NT2/D1 (cell line): ENCODE measurements around the gene PPP2R3A.

ENCODE experiments used
- SUZ12 ChIP-seq: IDR thresholded peaks from 2 replicates; pipeline ENCODE4 v1.6.1; 2011; ENCODE audit not compliant: insufficient read length, insufficient read depth; ENCODE audit errors: extremely low read depth
- YY1 ChIP-seq: IDR thresholded peaks from 2 replicates; pipeline ENCODE4 v1.6.1; 2011; ENCODE audit not compliant: insufficient read length, insufficient read depth
- ZNF274 ChIP-seq: IDR thresholded peaks from 2 replicates; pipeline ENCODE4 v1.6.1; 2011; ENCODE audit warnings: mild to moderate bottlenecking, low read depth, low read length

DNA sequence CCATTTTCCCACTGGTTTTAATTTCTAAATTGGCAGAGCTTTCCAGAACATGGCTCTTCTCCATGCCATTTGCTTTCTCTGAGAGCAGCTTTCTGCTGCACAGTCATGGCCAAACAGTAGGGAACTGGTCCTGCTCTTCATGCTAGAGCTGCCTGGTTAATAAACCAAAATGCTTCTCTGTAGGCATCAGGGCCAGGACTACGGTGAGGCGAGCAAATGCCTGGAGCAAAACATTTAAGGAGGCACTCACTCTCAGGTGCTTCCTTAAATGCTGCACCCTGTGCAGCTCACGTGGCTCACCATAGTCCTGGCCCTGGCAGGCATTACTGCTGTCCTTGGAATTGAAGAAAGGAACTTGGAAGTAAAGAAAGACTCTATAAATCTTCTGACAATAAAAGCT is 48.5 kb upstream of the PPP2R3A start:
- no peak for TF ChIP-seq YY1
- TF ChIP-seq ZNF274, result no peak
- TF ChIP-seq SUZ12, result no peak
